NCI-H748 treated with DMSO at 0.1 percent for 48 hours (cell line): ENCODE results near the gene KCNMB2.

Experiments used
- DNase-seq: peaks from one replicate; lab custom pipeline; 2025; lab: John Stamatoyannopoulos, UW

KCNMB2 gene

GRCh38 chr3:178808748-178809147 lies 272.5 kb downstream of the KCNMB2 start:
- DNase-seq, result no peak

GRCh38 chr3:178810181-178810580 lies 273.9 kb downstream of the KCNMB2 start:
- DNase-seq, result no peak

DNA sequence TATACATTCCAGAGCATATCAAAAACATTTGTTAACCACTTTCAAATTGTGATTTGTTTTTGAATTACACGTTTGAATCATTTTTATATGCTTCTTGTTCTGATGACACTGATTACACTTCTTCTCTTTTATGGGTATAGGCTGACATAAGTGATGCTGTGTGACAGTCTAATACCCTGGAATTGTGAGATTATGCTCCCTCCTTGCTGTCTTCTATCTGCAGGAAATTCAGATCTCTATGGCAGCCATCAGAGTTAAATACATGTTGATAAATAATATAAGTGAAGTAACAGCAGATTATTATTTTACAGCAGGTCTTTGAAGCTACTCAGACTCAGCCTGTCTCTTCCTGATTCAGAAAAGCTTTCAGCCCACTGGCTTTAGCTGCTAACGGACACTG lies 286.5 kb downstream of the KCNMB2 start:
- DNase-seq, result no peak

- DNase-seq, result no peak
These were observed 286.9 kb downstream of the KCNMB2 start for GRCh38 chr3:178823150-178823549.

- peak; percentile 9 for DNase-seq
These were observed 287.5 kb downstream of the KCNMB2 start for GRCh38 chr3:178823591-178824246.

- DNase-seq, result no peak
These were observed 290.3 kb downstream of the KCNMB2 start for GRCh38 chr3:178826435-178827123.

DNA sequence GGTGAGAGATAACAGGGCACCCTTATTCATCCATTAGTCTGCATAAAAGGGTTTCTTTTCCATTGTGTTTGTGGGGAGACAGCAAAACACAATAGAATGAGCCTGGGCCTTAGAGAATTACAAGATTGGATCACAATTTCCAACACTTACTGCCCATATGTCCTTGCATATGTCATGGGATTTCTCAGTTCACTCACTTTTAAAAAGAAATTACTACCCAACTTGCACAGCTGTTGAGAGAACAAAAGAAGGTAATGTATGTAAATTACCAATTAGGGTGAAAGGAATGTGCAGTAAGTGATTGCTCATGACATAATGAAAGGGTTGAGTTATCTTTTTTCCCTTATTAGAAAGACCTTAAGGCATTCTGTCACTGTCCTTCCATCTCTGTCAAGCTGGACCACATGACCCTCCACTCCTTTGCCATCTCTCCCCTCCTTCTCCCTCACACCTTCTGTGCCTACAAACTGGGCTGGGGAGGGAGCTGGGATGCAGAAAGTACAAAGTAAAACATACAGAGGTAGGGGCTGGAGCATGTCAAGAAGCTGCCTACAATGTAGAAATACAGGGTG lies 291.1 kb downstream of the KCNMB2 start:
- DNase-seq, result no peak

GRCh38 chr3:178833695-178834094 lies 297.5 kb downstream of the KCNMB2 start:
- DNase-seq, result no peak

DNA sequence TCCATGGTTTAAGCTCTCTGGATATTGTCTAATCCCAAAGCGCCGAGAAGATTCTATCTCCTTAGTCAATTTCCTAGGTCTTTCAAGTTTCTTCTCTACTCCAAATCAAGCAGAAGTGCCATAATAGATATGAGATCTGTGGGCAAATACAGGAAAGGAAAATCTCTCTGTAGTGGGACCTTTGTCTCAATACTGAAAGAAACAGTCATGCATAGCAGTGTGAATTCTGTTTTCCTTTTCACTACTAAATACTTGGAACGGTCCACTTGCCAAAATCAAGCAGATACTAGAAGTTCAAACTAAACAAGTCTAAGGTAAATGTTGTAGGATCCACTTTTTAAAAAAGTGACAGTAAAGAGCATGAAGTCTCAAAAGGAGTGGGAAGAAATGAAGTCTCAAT lies 298.8 kb downstream of the KCNMB2 start:
- DNase-seq, result no peak

DNA sequence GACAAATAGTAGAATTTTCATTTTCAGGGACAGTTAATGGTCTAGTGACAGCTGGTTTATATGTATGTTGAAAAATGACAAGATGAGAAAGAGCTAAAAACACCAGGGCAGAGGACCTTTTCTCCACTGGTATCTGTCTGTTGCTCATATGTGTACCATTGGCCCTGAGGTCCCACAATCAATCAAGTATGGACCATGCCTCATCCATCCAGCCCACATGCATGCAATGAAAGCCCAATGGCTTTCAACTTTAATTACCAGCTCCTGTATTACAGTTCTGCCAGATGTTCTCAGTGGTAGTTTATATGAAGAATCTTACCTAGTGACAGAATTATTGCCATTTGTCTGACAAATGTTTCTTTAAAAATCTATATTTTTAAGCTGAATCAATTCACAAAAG lies 301.3 kb downstream of the KCNMB2 start:
- DNase-seq, result no peak

GRCh38 chr3:178840586-178840985 lies 304.4 kb downstream of the KCNMB2 start:
- DNase-seq, result no peak

DNA sequence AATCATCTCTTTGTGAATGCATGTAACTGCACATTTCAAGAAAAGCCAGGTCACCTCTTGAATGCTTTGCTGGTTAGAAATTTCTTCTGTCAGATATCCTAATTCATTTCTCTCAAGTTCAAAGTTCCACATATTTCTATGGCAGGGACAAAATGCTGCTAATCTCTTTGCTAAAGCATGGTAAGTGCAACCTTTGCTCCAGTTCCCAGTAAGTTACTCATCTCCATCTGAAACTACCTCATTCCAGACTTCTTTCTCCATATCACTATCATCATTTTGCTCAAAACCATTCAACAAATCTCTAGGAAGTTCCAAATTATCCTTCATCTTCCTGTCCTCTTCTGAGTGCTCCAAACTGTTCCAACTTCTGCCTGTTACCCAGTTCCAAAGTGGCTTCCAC lies 304.8 kb downstream of the KCNMB2 start:
- no peak for DNase-seq

DNA sequence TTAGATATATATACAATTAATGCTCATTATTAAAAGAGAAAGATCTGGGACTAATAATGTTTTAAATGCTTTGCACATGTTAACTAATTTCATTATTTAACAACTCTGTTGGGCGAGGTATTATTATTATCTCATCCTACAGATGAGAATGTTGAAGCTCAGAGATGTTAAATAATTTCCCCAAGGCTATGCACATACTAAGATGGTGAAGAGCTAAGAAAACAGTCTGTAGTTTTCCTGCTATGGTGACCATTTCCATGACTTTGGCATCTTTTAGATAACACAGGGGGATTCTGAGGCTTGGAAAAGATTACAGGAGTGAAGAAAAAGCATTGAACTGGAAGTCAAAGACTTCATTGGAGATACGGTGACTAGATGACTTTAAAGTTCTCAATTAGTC lies 308.7 kb downstream of the KCNMB2 start:
- no peak for DNase-seq

- DNase-seq, result no peak
These were observed 309.3 kb downstream of the KCNMB2 start for GRCh38 chr3:178845420-178846118.

DNA sequence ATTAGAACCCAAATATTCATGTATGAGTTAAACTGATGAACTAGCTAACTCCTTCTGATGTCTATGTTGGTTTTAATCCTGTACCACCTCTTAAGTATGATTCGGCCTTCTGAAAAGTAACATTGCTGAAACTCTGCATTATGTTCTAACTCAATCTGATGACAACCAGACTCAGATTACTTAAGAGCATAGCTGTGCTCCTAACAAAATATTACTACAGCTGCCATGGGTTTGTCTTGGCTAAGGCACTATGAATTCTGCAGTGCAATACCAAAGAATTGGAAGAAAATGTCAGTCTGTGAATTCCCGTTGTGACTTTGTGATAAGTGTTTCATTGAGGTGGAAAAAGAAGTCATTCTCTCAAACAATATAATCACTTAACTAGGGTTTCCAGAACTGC lies 311.0 kb downstream of the KCNMB2 start:
- DNase-seq, result no peak

GRCh38 chr3:178849199-178849910 lies 313.1 kb downstream of the KCNMB2 start:
- no peak for DNase-seq

DNA sequence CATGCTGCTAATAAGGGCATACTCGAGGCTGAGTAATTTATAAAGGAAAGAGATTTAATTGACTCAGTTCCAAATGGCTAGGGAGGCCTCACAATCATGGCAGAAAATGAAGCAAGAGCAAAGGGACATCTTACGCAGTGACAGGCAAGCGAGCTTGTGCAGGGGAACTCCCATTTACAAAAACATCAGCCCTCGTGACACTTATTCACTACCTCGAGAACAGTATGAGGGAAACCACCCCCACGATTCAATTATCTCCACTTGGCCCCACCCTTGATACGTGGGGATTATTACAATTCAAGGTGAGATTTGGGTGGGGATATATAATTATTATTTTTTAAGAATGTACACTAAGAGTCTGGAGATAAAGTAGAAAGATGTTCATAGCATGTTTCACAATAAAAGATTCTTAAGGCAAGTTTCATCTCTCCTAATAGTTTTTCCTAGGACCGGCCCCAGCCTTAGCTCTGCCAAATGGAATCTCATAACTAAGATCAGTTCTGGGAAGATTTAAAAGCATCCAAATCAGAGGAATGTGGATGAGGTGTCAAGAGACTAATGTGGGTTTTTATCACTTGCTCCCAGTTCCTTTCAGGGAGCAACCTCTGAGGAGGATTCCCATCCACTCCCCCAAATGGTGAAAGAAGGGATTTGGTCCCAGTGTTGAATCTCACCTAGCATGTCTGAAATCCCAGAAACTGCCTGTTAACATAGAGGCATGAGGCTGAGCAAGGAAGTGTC lies 314.4 kb downstream of the KCNMB2 start:
- no peak for DNase-seq

DNA sequence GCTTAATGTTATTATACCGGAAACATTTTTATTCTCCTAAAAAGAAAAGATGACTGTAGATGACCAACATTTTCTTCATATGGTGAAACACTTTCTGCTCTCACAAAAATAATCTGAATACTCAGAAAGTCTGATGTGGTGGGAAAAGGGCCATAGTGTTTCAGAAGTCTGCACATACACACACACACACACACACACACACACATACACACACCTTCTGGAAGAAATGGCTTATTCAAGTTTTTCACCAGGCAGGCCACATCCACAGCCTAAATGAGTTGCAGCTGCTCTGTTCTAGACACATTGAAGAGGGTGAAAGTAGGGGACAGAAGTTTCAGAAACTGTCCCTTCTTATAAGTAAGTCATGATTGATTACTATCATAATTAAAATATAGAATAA lies 315.3 kb downstream of the KCNMB2 start:
- DNase-seq, result no peak

DNA sequence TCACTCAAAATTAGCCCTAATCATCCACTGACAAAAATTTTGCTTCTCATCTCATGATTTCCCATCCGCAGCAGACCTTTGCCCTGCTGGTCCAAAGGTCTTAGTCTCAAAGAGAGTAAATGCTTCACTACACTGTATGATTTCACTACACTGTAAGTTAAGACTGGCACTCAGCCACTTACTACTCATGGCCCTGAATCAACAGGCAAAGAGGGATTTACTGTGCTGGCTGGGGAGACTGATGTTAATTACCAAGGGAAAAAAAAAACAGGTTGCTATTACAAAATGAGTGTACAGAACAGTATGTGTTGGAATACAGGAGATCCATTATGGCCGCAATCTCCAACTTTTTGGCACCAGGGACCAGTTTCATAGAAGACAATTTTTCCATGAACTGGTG lies 320.6 kb downstream of the KCNMB2 start:
- DNase-seq, result no peak

DNA sequence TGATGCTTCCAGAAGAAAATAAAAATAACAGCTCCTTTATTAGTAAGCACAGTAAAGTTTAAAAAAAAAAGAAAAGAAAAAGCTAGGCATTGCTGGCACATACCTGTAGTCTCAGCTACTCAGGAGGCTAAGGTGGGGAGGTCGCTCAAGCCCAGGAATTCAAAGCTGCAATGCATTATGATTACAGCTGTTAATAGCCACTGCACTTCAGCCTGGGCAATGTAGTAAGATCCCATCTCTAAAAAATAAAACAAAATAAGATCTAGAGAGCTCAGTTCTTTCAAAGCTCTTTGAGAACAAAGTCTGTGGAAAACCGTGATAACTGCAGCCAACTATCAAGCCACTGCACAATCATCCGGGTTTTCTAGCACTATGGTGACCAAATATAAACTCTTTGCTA lies 323.1 kb downstream of the KCNMB2 start:
- no peak for DNase-seq

DNA sequence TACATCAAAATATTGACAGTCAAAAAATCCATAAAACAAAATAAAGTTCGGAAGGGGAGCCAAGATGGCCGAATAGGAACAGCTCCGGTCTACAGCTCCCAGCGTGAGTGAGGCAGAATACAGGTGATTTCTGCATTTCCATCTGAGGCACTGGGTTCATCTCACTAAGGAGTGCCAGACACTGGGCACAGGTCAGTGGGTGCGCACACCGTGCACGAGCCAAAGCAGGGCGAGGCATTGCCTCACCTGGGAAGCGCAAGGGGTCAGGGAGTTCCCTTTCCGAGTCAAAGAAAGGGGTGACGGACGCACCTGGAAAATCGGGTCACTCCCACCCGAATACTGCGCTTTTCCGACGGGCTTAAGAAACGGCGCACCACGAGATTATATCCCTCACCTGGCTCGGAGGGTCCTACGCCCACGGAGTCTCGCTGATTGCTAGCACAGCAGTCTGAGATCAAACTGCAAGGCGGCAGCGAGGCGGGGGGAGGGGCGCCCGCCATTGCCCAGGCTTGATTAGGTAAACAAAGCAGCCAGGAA lies 323.7 kb downstream of the KCNMB2 start:
- DNase-seq, result peak; percentile 33
